GM18867 (cell line): ENCODE results near the gene EDA2R.

Experiments used
- ATAC-seq: cut with Tn5 transposase; IDR thresholded peaks from one replicate; pipeline ENCODE4 v1.9.1; 2021; ENCODE audit warnings: mild to moderate bottlenecking, moderate library complexity; ENCODE audit not compliant: unreplicated experiment

EDA2R gene

GRCh38 chrX:66547847-66548369 is 91.0 kb downstream of the EDA2R start:
- no peak for ATAC-seq
